K562 (cell line): ENCODE measurements around the gene MCM3. TPM values are rescaled to one million over a fixed set of nuclear protein-coding genes. Genes with fewer than 3 reads are reported as not detected.

ENCODE experiments used
- FOXJ3 ChIP-seq: sonication (generic); formaldehyde crosslinking; IDR thresholded peaks from 2 replicates; pipeline ENCODE4 v1.4.0; 2020; ENCODE audit warnings: mild to moderate bottlenecking, missing genetic modification reagents
- GTF2F1 ChIP-seq: IDR thresholded peaks from 2 replicates; pipeline ENCODE4 v1.6.1; 2011; ENCODE audit warnings: low read depth, low read length, improper control_type of control experiment
- KLF1 ChIP-seq: fragments of 450-650 bp; IDR thresholded peaks from 2 replicates; pipeline ENCODE4 v1.6.1; 2016; ENCODE audit warnings: missing genetic modification characterization, missing compliant biosample characterization
- MAFK ChIP-seq: IDR thresholded peaks from 2 replicates; pipeline ENCODE4 v1.6.1; 2011; ENCODE audit warnings: low read length, improper control_type of control experiment
- POLR2AphosphoS2 ChIP-seq: IDR thresholded peaks from 2 replicates; pipeline ENCODE4 v1.6.1; 2012; ENCODE audit warnings: low read length, improper control_type of control experiment
- STAT5B ChIP-seq: fragments of 250-450 bp; sonication (Bioruptor Pico); IDR thresholded peaks from 2 replicates; pipeline ENCODE4 v1.8.0; 2021; ENCODE audit warnings: mild to moderate bottlenecking, inconsistent platforms
- ZNF197 ChIP-seq: fragments of 200-800 bp; sonication (Bioruptor generic); IDR thresholded peaks from 2 replicates; pipeline ENCODE4 v1.6.1; 2016; ENCODE audit warnings: low read depth, missing genetic modification characterization, missing compliant biosample characterization
- ZNF707 ChIP-seq: fragments of 250-450 bp; sonication (Bioruptor Pico); conservative IDR thresholded peaks from 2 replicates; pipeline ENCODE4 v1.8.0; 2022; ENCODE audit warnings: inconsistent platforms, mild to moderate bottlenecking, moderate library complexity
- polyA plus RNA-seq, 8 experiments: library from polyadenylated mRNA; depleted of rRNA in 4 of 8; stranded (reverse) in 5 of 8; unstranded in 3 of 8; fragments of >200 nt; fragmentation: Nextera tagmentation in 2 of 8; fragmentation: Illumina TruSeq in 1 of 8; extraction: Ambion mirVana in 2 of 8; extraction: Trizol in 1 of 8; gene quantifications; 2 replicates each; pipeline versions ENCODE4 v1.2.1 to v1.2.3, GENCODE V29; 2011 to 2014; ENCODE audit warnings: inconsistent platforms in 1 of 8, missing spikeins in 1 of 8
- total RNA-seq, 7 experiments: library from RNA; depleted of rRNA in 6 of 7; stranded (reverse); fragments of >200 nt in 6 of 7; fragmentation: Illumina TruSeq in 2 of 7; extraction: Trizol in 2 of 7; gene quantifications; 2 replicates each; pipeline versions ENCODE4 v1.2.1 to v1.2.3, GENCODE V29; 2011 to 2021; ENCODE audit warnings: low replicate concordance in 1 of 7
- TF ChIP-seq, protein P1 (sequence below): fragments of 450-650 bp; conservative IDR thresholded peaks from 2 replicates; pipeline ENCODE4 v1.6.1; 2016; ENCODE audit warnings: missing genetic modification characterization, low read depth, mild to moderate bottlenecking, control low read depth, missing compliant biosample characterization
- TF ChIP-seq, protein P2 (sequence below): fragments of 450-650 bp; IDR thresholded peaks from 2 replicates; pipeline ENCODE4 v1.6.1; 2018; ENCODE audit warnings: mild to moderate bottlenecking, low read depth; ENCODE audit not compliant: partially characterized antibody
- TF ChIP-seq, protein P3 (sequence below): sonication (generic); formaldehyde crosslinking; IDR thresholded peaks from 2 replicates; pipeline ENCODE4 v1.8.0; 2022; ENCODE audit warnings: mild to moderate bottlenecking, missing genetic modification reagents

MCM3 gene
- total and polyA plus RNA-seq, 9 of the 15 experiments (the other 6 are each of a cell fraction or from before 2014, with no cell fraction given): 76.1 to 270 (median 250) TPM

DNA sequence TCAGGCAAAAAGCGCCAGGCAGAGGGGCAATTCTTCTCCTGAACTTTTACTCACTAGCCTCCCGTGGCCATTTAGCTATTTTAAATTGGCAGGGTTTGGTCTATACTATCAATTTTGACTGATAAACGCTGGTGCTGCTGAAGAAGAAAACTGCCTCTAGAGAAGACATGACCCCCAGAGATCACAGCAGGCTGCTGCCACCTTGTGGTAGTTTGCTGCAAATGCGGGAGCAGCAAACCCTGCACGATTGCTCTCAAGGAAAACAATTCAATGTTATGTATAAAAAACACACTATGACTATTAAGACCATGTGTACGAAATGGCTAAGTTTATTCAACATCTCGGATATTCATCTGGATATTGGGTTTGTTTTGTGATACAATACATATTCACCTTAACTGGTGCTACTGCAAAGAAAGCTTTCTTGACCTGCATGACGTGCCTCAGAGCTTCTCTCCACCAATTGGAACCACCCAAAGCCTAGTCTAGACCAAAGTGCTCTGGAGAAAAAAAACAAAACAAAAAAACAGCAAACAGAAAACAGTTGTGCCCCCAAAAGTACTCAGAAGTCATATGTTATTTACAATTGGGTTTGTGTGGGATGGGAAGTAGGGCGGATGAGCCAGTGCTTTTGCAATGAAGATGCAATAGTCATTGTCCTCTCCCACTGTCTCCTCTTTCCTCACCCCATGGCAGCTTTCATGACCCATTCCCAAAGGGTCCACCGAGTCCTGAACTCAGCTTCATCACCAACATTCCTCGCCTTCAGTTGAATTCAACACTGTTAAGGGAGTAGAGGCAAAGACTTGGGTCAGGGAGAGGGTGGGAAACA, 20.6 kb downstream of the MCM3 start (continued):
- no peak for TF ChIP-seq ZNF197 (CRISPR knock-in tag)
- no peak for TF ChIP-seq ZNF707 (CRISPR knock-in tag)
- TF ChIP-seq MAFK: 0 out of 2 replicates have a peak, but pooled peaks have one; percentile 4
- TF ChIP-seq, protein P1, sequence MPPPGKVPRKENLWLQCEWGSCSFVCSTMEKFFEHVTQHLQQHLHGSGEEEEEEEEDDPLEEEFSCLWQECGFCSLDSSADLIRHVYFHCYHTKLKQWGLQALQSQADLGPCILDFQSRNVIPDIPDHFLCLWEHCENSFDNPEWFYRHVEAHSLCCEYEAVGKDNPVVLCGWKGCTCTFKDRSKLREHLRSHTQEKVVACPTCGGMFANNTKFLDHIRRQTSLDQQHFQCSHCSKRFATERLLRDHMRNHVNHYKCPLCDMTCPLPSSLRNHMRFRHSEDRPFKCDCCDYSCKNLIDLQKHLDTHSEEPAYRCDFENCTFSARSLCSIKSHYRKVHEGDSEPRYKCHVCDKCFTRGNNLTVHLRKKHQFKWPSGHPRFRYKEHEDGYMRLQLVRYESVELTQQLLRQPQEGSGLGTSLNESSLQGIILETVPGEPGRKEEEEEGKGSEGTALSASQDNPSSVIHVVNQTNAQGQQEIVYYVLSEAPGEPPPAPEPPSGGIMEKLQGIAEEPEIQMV (tag): no peak
- TF ChIP-seq FOXJ3 (CRISPR knock-in tag): no peak
- no peak for TF ChIP-seq POLR2AphosphoS2
- TF ChIP-seq, protein P2, sequence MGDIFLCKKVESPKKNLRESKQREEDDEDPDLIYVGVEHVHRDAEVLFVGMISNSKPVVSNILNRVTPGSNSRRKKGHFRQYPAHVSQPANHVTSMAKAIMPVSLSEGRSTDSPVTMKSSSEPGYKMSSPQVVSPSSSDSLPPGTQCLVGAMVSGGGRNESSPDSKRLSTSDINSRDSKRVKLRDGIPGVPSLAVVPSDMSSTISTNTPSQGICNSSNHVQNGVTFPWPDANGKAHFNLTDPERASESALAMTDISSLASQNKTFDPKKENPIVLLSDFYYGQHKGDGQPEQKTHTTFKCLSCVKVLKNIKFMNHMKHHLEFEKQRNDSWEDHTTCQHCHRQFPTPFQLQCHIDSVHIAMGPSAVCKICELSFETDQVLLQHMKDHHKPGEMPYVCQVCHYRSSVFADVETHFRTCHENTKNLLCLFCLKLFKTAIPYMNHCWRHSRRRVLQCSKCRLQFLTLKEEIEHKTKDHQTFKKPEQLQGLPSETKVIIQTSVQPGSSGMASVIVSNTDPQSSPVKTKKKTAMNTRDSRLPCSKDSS: no peak
- TF ChIP-seq GTF2F1: no peak
- TF ChIP-seq, protein P3, sequence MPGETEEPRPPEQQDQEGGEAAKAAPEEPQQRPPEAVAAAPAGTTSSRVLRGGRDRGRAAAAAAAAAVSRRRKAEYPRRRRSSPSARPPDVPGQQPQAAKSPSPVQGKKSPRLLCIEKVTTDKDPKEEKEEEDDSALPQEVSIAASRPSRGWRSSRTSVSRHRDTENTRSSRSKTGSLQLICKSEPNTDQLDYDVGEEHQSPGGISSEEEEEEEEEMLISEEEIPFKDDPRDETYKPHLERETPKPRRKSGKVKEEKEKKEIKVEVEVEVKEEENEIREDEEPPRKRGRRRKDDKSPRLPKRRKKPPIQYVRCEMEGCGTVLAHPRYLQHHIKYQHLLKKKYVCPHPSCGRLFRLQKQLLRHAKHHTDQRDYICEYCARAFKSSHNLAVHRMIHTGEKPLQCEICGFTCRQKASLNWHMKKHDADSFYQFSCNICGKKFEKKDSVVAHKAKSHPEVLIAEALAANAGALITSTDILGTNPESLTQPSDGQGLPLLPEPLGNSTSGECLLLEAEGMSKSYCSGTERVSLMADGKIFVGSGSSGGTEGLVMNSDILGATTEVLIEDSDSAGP (CRISPR knock-in tag): no peak
- no peak for TF ChIP-seq KLF1
- TF ChIP-seq STAT5B (CRISPR knock-in tag): no peak
- TF ChIP-seq, all 486 proteins: peak for 11
